ENCODE measurements around the gene SOX6.

- TF ChIP-seq EZH2 (IDR thresholded peaks at IDR 0.05; ENCODE audit: insufficient read depth, low read length): no peak
- TF ChIP-seq, protein P1, sequence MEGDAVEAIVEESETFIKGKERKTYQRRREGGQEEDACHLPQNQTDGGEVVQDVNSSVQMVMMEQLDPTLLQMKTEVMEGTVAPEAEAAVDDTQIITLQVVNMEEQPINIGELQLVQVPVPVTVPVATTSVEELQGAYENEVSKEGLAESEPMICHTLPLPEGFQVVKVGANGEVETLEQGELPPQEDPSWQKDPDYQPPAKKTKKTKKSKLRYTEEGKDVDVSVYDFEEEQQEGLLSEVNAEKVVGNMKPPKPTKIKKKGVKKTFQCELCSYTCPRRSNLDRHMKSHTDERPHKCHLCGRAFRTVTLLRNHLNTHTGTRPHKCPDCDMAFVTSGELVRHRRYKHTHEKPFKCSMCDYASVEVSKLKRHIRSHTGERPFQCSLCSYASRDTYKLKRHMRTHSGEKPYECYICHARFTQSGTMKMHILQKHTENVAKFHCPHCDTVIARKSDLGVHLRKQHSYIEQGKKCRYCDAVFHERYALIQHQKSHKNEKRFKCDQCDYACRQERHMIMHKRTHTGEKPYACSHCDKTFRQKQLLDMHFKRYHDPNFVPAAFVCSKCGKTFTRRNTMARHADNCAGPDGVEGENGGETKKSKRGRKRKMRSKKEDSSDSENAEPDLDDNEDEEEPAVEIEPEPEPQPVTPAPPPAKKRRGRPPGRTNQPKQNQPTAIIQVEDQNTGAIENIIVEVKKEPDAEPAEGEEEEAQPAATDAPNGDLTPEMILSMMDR (IDR thresholded peaks at IDR 0.05; ENCODE audit: insufficient read depth, low read depth, low read length): no peak
Observed at GRCh38 chr11:15923183-15923582, 433.2 kb downstream of the SOX6 start.

Measured in astrocyte (in vitro differentiated cells and primary cell).